Ecto neural progenitor cell (in vitro differentiated cells): Measurements from ENCODE around the gene ANTXRL.
A peak's percentile ranks its signal among the peaks of the same experiment; 100 is the strongest.
"Not testable (repeated sequence)": the region's sequence is repeated elsewhere in the genome, so short reads cannot be mapped to it uniquely, and the experiment has no call there.

ENCODE experiments used
- DNase-seq: peaks from one replicate; pipeline ENCODE4 v3.0.0-alpha.2; 2018; ENCODE audit warnings: low spot score

ANTXRL gene

GRCh38 chr10:46286991-46287693 lies at the start of gene ANTXRL:
ANTXRL (plus strand) TSS chr10:46286997; CDS start chr10:46287263, 266 bp downstream.
- DNase-seq = no peak

- no peak for DNase-seq
Observed at GRCh38 chr10:46237815-46238510, 48.8 kb upstream of the ANTXRL start.

- no peak for DNase-seq
Observed at GRCh38 chr10:46239247-46239646, 47.5 kb upstream of the ANTXRL start.

GRCh38 chr10:46239993-46240683 lies 46.7 kb upstream of the ANTXRL start:
- DNase-seq = peak; percentile 31

GRCh38 chr10:46240684-46241565 lies 45.9 kb upstream of the ANTXRL start:
- DNase-seq = peak; percentile 19

GRCh38 chr10:46245381-46245900 lies 41.4 kb upstream of the ANTXRL start:
- no peak for DNase-seq

- peak; percentile 32 for DNase-seq
Observed at GRCh38 chr10:46246400-46247180, 40.2 kb upstream of the ANTXRL start.

GRCh38 chr10:46247181-46247475 lies 39.7 kb upstream of the ANTXRL start:
- DNase-seq = no peak

- peak; percentile 42 for DNase-seq
Observed at GRCh38 chr10:46247808-46248569, 38.8 kb upstream of the ANTXRL start.

- peak; percentile 28 for DNase-seq
Observed at GRCh38 chr10:46248651-46249146, 38.1 kb upstream of the ANTXRL start.

- DNase-seq = not testable (repeated sequence)
Observed at GRCh38 chr10:46249617-46250344, 37.0 kb upstream of the ANTXRL start.

- no peak for DNase-seq
Observed at GRCh38 chr10:46250481-46250880, 36.3 kb upstream of the ANTXRL start.

- peak; percentile 29 for DNase-seq
Observed at GRCh38 chr10:46250898-46251856, 35.6 kb upstream of the ANTXRL start.

- peak; percentile 33 for DNase-seq
Observed at GRCh38 chr10:46251857-46252847, 34.6 kb upstream of the ANTXRL start.

GRCh38 chr10:46253076-46254006 lies 33.5 kb upstream of the ANTXRL start:
- peak; percentile 41 for DNase-seq

GRCh38 chr10:46254007-46254383 lies 32.8 kb upstream of the ANTXRL start:
- DNase-seq = no peak
